ENCODE measurements around the gene CCNC. TPM values are rescaled to one million over a fixed set of nuclear protein-coding genes. Genes with fewer than 3 reads are reported as not detected.
"Not testable (repeated sequence)": the region's sequence is repeated elsewhere in the genome, so short reads cannot be mapped to it uniquely, and the experiment has no call there.

Gene CCNC
- total and polyA plus RNA-seq, 2 donors = 22.7 to 106 TPM

DNA sequence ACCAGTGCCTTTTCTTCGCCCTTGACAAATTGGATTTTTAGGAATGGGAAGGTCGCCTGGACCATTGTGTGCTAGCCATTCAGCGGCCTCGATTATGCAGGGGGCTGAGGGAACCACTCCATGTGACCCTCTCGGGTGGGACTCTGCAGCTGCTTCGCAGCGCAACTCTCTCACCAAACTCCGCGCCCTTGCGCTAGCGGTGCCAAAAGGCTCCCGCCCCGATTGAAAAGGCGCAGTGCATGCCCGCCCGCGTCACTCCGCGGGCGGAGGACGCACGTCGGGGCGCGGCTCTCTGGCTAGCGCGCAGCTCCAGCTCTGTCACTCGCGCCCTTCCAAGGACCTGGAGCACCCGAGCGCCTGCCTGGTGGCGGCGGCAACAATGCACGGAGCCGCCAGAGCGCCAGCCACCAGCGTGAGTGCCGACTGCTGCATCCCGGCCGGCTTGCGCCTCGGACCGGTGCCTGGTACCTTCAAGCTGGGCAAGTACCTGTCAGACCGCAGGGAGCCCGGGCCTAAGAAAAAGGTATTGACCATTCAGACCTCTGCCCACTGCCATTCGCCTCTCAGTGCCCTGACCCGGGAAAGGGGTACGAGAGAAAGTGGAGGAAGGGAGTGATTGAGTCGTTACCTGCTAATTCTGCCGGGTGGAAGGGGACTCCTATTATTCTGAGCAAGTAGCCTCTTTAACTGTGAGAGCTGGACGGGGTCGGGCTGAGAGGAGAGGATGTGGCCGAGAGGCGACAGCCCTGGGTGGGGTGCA, 38.4 kb upstream of the CCNC start, which contains the start of gene PRDM13:
PRDM13 (plus strand) TSS at position 178 of the 760 bp plus-strand sequence; CDS start at position 380, 202 bp downstream.
- no peak for DNase-seq (ENCODE audit: extremely low spot score)
- 3% methylated on average over 54 of the region's 54 CpGs for WGBS
- Histone ChIP-seq H3K4me3 (ENCODE audit: low read depth, low read length) (no peak within 1 kb of the TSS), H3K27ac (ENCODE audit: low read depth) (no peak within 1 kb of the TSS), H3K4me1 (ENCODE audit: insufficient read depth) (no peaks in the 10 kb centered on the region), H3K36me3 (ENCODE audit: insufficient read depth) (no peaks in the 10 kb centered on the region)

DNA sequence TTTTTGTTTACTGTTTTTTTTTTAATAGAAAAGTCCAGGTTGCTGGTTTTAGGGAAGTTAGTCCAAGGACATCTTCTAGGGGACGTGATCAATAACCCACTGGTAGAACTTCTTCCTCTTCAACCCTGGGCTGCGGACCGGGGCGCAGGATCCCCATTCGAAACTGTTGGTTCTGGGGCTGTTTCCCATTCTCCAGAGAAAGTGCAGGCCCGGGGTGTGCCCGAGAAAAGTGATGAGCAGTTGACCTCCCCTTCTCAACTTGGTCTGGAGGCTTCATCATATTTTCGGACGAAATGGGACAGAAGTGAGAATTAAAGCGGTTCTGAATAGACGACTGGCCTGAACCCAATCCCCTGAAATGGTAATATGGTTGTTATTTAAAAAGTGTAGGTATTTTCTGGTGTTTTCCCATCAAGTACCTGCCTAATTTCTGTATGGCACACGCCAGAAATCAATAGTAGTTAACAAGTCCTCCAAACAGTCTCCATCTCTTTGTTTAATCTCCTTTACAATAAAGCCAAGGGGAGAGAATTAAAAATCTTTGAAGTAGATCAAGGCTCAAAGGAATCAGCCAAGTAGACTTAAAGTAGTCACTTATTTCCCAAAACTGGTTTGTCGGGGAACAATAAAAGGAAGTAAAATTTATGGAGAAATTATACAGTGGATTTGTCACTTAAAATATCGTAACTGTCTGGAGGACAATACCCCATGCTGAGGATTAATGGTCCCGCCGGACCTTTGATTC, 37.6 kb upstream of the CCNC start:
- H3K27ac ChIP-seq (ENCODE audit: low read depth) = no peak overlapping the region
- H3K4me1 ChIP-seq (ENCODE audit: insufficient read depth) = no peaks in the 10 kb centered on the region
- no peaks in the 10 kb centered on the region for H3K36me3 ChIP-seq (ENCODE audit: insufficient read depth)
- no peak overlapping the region for H3K4me3 ChIP-seq (ENCODE audit: low read depth, low read length)
- 11% methylated on average over 16 of the region's 16 CpGs for WGBS
- no peak for DNase-seq (ENCODE audit: extremely low spot score)

DNA sequence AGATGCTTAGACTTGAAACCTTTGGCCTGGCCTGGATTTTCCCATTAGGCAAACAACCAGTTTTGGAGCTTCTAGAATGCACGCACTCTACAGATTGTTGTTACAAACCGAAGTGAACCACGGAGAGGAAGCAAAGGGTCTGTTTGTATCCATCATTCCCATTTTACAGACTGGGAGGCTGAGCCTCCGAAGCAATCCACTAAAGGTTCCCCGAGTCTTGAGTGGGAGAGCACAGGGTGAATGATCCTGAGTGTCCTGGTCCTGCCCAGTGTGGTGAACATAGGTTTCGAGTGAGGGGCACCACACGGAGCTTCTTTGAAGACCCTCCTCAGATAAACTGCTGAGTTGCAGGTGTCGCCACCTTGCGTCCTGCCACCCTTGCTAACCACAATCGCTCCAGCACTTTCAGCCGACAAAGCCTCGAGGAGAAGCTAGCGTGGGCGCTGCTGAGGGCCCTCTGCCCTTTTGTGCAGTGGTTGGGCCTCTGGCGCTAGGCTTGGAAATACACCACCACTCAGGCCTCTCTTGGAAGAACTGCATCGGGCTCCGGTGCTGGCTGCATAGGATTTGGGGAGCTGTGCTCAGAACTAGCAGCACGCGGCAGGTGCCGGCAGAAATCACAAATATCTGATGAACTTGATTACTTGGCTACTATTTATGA, 36.7 kb upstream of the CCNC start:
- no peaks in the 10 kb centered on the region for H3K4me1 ChIP-seq (ENCODE audit: insufficient read depth)
- no peak overlapping the region for H3K4me3 ChIP-seq (ENCODE audit: low read depth, low read length)
- 8% methylated on average over 20 of the region's 20 CpGs for WGBS
- no peak overlapping the region for H3K27ac ChIP-seq (ENCODE audit: low read depth)
- no peaks in the 10 kb centered on the region for H3K36me3 ChIP-seq (ENCODE audit: insufficient read depth)
- no peak for DNase-seq (ENCODE audit: extremely low spot score)

DNA sequence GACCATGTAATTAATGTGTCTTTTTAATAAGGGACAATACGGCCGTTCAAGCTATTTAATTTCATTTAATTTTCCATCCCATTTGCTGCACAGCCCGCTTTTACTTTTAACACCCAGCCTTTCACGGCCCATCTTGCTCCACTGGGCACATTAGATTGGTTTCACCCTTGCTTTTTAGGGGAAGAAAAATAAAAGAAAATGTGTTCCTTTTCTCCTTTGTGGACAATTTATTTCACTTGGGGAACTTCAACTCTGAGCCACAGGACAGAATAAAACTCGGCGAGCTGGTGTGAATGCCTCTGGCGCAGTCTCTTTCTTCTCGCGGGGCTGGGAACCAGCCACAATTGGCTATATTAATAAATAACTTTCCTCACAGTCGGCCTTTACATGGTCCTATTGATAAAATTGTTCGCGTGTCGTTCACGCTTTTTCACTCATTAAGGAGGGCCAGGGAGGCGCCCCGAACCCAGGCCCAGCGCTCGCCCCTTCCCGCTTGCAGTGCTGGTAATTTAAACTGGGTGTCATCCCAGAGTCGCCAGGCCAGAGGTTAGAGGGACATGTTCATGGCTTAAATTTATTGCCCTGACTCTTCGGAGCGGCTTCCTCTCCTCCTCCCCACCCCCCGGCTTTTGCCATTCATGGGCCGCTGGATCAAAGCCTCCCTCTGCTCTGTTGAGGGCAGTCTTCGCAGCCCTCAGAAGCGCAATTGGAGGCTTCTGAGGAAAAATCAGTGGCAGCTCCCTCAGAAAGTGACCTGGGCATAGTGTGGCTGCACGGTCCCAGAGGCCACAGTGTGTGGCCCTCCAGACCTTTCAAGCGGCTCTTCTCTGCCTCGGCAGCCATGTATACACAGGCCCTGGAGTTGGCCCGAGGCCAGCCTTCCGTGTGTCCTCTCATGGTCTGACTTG, 36.0 kb upstream of the CCNC start:
- no peak overlapping the region for H3K27ac ChIP-seq (ENCODE audit: low read depth)
- H3K36me3 ChIP-seq (ENCODE audit: insufficient read depth) = no peaks in the 10 kb centered on the region
- peak overlapping the region; percentile 6 for H3K4me3 ChIP-seq (ENCODE audit: low read depth, low read length)
- WGBS = 10% methylated on average over 31 of the region's 31 CpGs
- DNase-seq (ENCODE audit: extremely low spot score) = no peak
- H3K4me1 ChIP-seq (ENCODE audit: insufficient read depth) = no peaks in the 10 kb centered on the region

DNA sequence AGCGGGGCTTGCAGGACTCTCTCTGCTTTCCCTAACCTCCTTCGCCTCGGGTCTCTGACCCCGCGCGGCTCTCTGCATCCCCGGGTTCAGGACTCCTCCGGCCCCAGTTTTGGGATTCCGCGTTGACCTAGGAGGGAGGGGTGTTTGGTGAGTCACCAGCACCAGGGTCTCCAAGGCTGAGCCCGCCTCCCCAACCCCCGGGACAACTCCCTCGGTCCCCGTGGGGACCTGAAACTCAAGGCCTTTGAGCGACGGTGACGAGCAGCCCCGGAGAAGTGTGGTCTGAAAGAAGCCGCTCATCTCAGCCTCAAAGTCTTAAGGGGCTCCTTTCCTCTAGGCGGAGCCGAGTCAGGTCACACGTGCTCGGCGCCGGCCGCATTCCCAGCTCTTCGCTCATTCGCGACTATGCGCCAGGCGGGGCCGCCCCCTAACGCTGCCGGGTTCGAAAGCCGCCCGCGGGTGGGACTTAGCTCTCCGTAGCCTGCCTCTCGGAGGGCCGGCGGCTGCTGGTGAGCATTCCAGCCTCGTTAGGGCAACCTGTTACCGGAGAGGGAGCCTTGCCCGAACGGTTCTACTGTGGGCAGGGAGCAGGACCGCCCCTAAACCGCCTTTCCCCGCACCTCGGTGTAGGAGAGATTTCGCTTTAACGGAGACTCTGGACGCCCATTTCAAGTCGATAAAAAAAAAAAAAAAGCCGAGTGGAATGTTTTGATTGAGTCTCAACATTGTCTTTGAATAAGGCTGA, 35.1 kb upstream of the CCNC start:
- DNase-seq (ENCODE audit: extremely low spot score) = no peak
- Histone ChIP-seq H3K36me3 (ENCODE audit: insufficient read depth) (no peaks in the 10 kb centered on the region), H3K4me3 (ENCODE audit: low read depth, low read length) (peak overlapping the region; percentile 6), H3K4me1 (ENCODE audit: insufficient read depth) (no peaks in the 10 kb centered on the region), H3K27ac (ENCODE audit: low read depth) (no peak overlapping the region)
- 1% methylated on average over 55 of the region's 55 CpGs for WGBS

DNA sequence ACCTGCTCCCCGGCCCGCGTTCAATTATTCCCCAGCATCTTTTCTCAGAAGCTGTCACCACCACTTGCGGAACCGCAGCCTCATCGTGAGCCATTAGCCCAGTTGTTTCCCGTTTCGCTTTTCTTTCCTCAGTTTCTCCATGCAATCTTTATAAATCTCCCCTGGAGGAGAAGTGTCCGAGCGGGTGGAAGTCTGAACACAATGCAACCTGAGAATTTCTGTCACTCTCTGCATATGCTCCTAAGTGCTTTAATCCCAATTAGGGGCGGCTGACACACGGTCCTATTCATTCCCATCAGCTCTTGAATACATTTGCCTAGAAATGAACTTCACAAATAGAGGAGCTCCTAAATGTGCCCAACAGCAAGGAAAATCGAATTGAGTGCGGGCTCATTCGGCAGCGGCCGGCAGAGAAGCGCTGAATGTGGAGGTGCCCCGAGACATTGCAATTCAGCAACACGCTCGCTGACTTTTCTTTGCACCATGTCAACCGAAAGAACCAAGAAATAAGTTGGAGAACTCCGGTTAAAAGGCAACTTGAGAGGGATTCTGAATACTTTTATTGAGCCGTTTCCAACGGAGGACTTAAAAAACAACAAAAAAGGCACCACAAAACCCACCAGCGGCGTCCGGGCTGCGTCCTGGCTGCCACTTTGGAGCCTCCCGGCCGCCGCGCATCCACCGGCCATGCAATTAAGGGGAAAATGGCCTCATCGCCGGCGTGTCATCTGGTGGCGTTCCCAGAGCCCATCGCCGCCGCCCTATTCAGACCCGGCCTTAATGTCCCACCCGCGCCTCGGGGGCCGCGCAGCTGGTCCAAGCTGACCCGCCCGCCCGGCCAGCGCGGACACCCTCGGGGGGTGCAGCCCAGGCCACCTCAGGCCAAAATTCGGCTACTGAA, 34.3 kb upstream of the CCNC start:
- H3K4me1 ChIP-seq (ENCODE audit: insufficient read depth) = no peaks in the 10 kb centered on the region
- H3K4me3 ChIP-seq (ENCODE audit: low read depth, low read length) = peak overlapping the region; percentile 6
- no peak for DNase-seq (ENCODE audit: extremely low spot score)
- H3K27ac ChIP-seq (ENCODE audit: low read depth) = no peak overlapping the region
- H3K36me3 ChIP-seq (ENCODE audit: insufficient read depth) = no peaks in the 10 kb centered on the region
- WGBS = 4% methylated on average over 54 of the region's 54 CpGs

DNA sequence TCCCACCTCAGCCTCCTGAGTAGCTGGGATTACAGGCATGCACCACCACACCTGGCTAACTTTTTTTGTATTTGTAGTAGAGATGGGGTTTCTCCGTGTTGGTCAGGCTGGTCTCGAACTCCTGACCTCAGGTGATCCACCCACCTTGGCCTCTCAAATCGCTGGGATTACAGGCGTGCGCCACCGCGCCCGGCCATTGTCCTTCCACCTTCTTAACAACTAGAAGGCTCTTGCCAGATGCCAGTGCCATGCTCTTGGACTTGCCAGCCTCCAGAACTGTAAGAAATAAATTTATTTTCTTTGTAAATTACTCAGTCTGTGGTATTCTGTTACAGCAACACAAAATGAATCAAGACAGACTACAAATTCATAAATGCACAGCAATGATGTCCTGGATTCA, 26.2 kb upstream of the CCNC start:
- not testable (repeated sequence) for H3K4me1 ChIP-seq (ENCODE audit: insufficient read depth); H3K4me3 ChIP-seq (ENCODE audit: low read depth, low read length); DNase-seq (ENCODE audit: extremely low spot score); H3K27ac ChIP-seq (ENCODE audit: low read depth); H3K36me3 ChIP-seq (ENCODE audit: insufficient read depth)
- 72% methylated on average over 8 of the region's 8 CpGs for WGBS

DNA sequence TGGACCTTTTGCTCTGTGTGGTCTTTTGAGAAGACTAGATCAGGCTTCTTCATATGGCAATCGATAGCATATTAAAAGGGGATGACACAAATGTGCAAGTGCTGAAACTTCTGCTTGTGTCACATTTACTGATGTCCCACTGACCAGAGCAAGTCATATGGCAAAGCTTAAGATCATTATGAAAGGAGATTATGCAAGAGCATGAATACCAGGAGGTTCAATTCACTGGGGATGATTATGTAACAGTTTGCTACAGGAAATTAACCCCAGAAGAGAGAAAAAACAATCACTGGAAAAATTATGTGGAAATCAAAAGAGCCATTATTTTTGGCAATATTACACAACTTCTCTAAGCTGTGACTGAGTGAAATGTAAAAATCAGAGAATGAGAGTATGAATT, 24.4 kb upstream of the CCNC start:
- H3K4me3 ChIP-seq (ENCODE audit: low read depth, low read length) = no peak overlapping the region
- no peak overlapping the region for H3K27ac ChIP-seq (ENCODE audit: low read depth)
- H3K36me3 ChIP-seq (ENCODE audit: insufficient read depth) = no peaks in the 10 kb centered on the region
- no peak for DNase-seq (ENCODE audit: extremely low spot score)
- H3K4me1 ChIP-seq (ENCODE audit: insufficient read depth) = no peaks in the 10 kb centered on the region
- 46% methylated on average over 1 of the region's 1 CpG for WGBS

DNA sequence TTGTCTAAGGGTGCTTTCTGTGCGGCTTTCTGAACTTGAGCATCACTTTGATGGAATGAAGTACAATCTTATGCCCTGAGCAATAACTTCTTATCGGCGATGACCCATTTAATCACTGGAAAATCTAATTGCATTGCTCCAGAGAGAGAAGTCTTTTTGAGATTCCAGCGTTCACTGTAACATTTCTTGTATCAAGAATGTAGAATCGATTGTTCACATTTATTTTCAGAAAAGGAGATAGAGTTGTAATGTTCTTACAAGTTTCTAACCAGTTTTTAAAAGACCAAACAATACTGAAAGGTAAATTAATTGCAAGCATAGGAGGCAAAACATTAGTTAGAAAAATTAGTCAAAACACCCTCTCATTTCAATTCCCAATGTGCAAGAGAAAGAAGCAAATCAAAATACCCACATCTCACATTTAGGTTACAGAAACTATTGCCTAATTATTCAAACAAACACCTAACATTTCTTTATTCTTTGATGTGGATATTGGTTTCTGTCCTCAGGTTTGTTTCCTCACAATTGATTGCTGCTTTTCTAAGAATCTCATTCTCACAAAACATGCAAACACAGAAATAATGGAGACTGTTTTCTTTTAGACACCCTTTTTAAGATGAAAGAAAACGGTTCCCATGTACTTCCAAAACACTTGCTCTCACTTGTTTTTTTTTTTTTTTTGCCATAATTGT, 23.4 kb upstream of the CCNC start:
- 25% methylated on average over 6 of the region's 6 CpGs for whole genome bisulfite sequencing
- DNase-seq (ENCODE audit: extremely low spot score) = no peak
- no peak overlapping the region for H3K27ac ChIP-seq (ENCODE audit: low read depth)
- H3K4me3 ChIP-seq (ENCODE audit: low read depth, low read length) = no peak overlapping the region
- no peaks in the 10 kb centered on the region for H3K36me3 ChIP-seq (ENCODE audit: insufficient read depth)
- no peaks in the 10 kb centered on the region for H3K4me1 ChIP-seq (ENCODE audit: insufficient read depth)

DNA sequence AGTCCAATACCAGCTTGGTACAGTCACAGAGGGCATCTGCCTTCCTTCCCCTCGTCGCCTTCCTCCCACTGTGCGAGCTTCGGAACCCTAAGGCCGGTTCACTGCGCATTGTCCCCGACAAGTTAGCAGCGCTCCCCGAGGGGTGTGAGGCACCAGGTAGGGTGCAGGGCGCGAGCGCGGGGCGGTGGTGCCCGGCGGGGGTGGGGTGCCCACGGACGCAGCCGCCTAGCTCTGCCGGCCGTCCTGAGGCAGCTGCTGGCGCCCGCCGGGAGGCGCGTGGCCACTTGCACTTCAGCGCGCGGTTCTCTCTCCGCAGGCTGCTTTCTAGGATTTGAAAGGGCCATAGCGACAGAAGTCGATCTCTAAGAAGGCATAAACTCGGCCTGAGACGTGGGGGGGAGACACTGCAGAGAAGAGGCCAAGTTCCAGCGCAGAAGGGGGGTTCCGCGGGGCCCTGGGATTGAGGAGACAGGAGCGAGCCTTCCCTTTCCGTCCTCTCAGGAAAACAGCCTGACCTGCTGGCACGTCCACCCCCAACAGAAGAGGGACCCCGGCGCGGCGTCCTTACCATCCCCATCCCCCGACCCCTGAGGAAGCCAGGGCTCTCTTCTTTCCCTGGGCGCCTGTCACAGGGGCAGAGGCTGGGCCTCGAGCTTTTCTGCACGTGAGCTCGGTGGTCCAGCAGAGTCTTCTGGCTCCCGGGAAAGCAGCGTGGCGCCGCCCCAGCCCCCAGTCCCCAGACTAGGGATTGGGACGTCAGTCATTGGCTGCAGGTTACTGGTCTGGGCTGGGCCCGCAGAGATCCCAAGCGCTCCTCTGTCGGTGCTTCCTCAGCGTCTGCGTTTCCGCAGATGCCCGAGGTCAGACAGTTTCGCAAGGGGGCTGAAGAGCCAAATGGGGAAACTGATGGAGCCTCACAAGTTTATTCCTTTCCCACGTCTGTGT, 22.5 kb upstream of the CCNC start:
- Histone ChIP-seq H3K4me1 (ENCODE audit: insufficient read depth) (no peaks in the 10 kb centered on the region), H3K27ac (ENCODE audit: low read depth) (no peak overlapping the region), H3K4me3 (ENCODE audit: low read depth, low read length) (no peak overlapping the region), H3K36me3 (ENCODE audit: insufficient read depth) (no peaks in the 10 kb centered on the region)
- no peak for DNase-seq (ENCODE audit: extremely low spot score)
- 5% methylated on average over 63 of the region's 63 CpGs for WGBS
